Measurements from ENCODE around the gene VIPR1.
"Not testable (repeated sequence)": the region's sequence is repeated elsewhere in the genome, so short reads cannot be mapped to it uniquely, and the experiment has no call there.

Gene VIPR1

GRCh38 chr3:42539871-42540714, 37.6 kb downstream of the VIPR1 start:
- peak in 1 of 2 experiments; percentile 18 for DNase-seq

GRCh38 chr3:42541079-42541478, 38.6 kb downstream of the VIPR1 start:
- no peak for DNase-seq

GRCh38 chr3:42544492-42545283, 42.2 kb downstream of the VIPR1 start:
- peak; percentile 75 to 89 for DNase-seq

DNA sequence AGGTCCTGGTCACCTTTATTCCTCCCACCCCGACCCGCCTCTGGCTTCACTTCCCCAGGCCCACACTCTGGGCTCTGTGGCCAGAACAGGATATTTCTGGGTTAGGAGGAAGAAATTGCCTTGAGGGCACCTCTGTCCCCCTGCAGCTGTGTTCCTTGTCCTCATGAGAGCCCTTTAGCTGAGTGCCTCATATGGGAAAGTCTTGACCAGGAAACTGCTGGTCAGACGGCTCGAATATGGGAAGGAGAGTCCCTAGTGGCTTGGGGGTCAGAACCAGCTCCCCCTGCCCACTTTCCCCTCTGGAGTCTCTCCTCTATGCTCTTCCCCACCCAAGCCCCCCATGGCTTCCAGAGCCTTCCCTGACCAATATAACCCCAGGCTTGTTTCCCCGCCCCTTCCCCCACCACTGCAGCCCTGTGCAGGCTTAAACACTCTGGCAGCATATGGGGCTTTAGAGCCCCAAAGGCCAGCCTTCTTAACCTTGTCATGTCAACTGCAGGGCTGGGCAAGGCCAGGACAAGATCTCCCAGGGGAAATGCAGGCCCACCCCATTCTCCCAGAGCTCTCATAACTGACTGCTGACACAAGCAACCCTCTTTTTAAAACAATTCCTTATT, 42.9 kb downstream of the VIPR1 start:
- DNase-seq, result no peak

- no peak for DNase-seq
These were observed 44.3 kb downstream of the VIPR1 start for GRCh38 chr3:42546691-42547213.

DNA sequence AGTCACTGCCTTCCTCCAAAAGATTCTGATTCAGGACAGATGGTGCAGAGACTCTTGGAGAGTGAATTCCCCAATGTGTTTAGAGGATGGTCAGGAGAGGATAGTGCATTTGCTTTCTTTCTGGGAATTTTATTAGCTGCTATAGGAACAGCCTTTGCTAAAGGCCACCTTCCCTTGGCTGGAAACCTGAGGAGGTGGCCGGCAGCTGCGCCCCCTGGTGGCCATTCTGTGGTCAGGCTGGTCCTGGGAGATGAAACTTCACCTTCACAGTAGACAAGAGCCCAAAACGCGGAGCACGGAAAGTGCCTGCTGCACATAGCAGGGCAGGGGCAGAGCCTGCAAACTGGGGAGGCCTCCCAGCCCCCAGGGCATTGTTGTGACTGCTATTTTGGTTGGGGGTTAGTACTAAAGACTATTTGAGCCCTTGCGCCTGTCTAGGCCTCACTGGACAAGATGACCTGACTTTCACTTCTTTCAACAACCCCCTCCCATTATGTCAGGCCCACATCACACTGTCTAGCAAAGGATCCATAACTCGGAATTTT, 45.0 kb downstream of the VIPR1 start:
- DNase-seq, result peak; percentile 29 to 34

GRCh38 chr3:42549131-42549530, 46.7 kb downstream of the VIPR1 start:
- DNase-seq, result no peak

DNA sequence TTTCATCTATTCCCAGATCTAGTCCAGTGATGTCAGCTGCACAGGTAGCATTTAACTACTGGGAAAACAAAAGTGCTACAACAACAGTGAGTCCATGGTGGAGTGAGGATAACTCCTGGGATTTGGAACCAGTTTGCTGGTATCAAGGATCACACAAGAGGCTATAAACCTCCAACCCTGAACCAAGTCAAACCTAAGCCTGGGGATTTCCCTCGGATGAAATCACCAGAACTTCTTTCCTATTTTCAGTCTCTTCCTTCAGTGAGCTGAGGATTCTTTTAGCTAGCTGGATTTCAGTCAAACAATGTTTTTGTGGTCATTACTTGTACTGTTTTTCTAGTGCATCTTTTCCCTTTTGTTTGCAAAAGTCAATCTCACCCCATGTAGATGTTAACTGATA, 47.8 kb downstream of the VIPR1 start:
- DNase-seq, result no peak

GRCh38 chr3:42552830-42553229, 50.4 kb downstream of the VIPR1 start:
- no peak for DNase-seq

- no peak for DNase-seq
These were observed 53.7 kb downstream of the VIPR1 start for GRCh38 chr3:42556089-42556632.

DNA sequence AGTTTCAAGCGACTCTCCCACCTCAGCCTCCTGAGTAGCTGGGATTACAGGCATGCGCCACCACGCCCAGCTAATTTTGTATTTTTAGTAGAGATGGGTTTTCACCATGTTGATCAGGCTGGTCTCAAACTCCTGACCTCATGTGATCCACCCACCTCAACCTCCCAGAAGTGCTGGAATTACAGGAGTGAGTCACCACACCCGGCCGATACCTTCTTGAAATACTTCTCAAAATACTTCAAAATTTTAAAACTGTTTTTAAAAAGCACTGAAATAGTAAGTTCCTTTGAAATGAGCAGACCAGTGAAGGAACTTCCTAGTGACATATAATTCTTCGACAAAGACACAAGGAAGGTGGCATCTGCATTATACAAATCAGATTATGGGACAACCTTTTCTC, 54.4 kb downstream of the VIPR1 start:
- not testable (repeated sequence) for DNase-seq

DNA sequence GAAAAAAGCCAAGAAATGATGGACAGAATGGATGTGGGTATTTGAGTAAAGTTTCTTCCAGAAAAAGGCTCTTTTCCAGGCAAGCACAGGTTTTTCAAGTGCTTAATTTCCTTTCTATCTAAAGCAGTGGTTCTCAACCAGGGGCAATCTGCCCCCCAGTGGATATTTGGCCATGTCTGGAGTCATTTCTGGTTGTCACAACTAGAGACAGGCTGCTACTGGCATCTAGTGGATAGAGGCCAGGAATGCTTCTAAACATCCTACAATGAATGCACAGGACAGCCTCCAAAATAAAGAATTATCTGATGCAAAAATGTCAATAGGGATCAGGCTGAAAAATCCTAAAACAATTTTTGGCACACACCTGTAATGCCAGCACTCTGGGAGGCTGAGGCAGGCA, 55.4 kb downstream of the VIPR1 start:
- DNase-seq, result peak; percentile 19 to 35

DNA sequence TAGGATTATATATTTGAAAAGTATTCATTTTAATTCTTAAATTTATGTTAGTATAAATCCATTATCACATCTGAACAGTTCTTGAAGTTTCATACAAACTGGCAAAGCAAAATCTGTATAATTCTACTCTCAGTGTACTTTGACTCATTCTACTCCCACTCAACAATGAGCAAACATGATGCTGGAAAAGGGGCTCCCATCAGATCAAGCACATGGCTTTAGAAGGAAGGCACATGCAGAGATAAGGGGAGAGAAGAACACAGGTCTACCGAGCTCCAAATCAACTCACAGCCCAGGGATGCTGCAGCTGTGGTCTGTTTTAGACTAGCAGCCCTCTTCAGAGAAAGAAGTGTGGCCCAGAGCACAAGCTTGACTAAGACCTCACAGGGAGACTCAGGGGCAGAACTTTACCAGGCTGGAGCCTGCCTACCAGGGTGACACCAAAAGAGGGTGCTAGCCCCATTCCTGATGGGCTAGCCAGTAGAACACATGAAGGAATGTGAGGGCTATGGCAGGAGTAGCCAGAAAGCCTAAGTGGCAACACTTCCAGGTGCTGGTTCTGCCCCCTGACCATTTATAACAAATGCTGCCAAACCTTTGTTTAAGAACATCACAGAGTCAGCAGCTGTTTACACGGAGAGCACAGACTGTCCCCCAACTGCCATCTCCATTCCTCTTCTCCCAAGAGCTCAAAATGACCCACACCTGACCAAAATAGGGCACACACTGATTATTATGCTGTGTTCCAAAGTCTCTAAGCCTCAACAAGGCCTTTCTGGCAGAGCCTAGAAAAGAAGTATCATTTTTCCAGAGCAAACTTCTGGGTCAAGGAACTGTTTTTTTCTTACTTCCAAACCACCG, 59.8 kb downstream of the VIPR1 start:
- no peak for DNase-seq

DNA sequence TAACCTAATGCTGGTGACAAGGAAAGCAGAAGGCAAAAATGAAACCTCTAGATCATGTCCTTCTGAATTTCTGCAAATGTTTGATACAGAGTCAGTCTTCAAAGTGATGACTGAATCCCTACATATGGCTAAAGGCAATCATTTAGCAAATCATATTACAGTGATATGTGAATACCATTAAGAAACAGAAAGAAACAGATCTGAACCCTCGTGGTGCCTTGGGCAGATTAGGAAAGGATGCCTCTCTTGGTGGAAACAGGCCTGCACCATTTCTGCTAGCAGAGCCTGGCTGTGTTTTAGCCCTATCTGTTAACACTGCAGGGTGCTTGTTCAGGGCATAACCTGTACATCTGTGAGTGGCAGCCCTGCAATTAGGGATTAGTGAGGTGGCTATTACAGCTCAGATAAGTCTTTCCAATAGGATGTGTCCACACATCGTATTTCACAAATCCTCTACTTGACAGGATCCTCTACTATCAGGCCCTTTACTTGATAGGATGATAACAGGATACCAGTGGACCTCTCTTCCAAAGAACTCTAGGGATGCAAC, 67.2 kb downstream of the VIPR1 start:
- DNase-seq, result no peak

GRCh38 chr3:42572278-42572677, 69.8 kb downstream of the VIPR1 start:
- DNase-seq, result no peak

DNA sequence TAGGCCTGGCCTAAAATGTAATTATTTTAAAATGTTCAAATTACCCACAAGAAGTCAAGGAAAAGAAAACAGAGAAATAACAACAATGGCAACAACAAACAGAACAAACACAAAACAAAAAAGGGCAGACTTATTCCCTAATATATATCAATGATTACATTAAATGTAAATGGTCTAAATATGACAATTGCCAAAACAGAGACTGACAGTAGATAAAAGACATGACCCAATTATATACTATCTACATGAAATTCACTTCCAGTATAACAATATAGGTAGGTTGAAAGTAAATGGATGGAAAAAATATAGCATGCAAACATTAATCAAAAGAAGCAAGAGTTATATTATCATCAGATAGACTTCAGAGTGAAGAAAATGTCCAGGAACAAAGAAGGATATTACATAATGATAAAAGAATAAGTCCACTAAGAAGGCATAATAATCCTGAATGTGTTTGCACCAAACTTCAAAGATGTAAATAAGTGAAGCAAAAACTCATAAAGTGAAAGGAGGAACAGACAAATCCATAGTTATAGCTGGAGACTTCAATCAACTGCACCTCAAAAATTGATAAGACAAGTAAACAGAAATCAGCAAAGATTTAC, 72.8 kb downstream of the VIPR1 start:
- DNase-seq, result no peak

DNA sequence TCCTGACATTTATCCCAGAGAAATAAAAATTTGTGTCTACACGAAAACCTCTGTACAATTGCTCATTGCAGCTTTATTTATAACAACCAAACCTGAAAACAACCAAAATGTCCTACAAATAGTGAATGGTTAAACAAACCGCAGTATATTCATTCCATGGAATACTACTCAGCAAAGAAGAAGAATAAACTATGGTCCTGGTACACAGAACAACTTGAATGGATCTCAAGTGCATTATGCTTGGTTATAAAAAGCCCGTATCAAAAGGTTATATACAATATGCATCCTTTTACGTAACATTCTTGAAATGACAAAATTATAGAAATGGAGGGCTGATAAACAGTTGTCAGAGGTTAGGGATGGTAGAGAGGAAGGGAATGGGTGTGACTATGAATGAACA, 75.6 kb downstream of the VIPR1 start:
- DNase-seq, result no peak

DNA sequence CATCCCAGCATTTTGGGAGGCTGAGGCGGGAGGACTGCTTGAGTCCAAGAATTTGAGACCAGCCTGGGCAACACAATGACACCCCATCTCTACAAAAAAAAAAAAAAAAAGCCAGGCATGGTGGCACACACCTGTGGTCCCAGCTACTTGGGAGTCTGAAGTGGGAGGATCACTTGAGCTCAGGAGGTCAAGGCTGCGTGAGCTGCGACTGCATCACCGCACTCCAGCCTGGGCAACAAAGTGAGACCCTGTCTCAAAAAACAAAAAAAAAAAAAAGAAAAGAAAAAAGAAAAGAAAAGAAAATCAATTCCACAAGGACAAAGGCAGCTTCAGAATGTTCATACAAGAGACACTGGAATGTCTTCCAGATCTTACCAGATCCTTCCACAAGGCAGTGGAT, 76.9 kb downstream of the VIPR1 start:
- not testable (repeated sequence) for DNase-seq

DNA sequence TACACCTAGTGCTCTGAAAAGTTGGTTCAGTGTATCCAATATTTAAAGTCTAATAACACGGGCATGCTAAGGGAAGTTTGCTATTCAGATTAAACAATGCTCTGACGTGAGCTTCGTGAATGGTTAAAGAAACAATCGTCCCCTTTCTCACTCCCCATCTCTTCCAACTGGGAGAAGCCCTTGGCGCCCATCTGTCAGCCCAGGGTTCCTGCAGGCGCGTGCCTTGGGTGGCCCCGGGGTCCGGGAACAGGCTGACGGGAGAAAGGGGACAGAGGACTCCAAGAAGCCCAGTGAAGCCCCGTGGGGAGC, 78.9 kb downstream of the VIPR1 start:
- no peak for DNase-seq

DNA sequence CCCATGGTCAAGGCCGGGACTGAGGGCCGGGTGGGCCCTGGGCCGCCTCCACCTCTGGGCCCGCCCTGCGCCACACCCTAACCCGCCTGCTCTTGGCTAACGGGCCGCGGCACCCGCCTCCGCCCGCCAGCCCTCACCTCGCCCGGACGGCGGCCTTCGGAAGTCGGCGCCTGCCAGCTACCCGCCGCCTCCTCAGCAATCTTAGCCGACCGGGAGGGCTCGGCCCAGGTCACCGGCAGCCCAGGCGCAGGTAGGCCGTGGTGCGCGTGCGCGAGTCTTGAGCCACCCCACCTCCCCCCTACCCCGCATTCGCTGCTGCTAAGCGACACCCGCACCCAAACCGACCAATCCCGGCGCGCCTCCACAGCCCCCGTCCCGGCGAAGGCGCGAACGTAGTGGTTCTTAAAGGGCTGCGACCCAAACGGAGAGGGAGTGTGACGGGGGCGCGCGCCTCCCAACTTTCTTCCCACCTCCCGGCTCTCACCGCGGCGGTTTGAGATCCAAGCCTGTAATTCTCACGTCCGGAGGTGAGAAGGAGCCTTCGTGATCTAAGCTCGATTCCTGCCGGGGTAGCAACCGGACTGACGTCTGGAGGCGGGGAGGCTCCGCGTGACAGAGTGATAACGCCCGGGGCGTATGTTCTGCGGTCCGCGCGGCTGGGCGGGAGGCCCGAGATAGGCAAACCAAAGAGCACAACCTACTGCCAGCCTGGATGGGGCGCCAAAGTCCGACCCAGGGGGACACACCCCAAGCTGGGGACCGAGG, 79.4 kb downstream of the VIPR1 start, which contains the start of gene SEC22C:
SEC22C (minus strand) TSS at position 259 of the 765 bp plus-strand sequence. CDS start 12,921 bp downstream, outside the sequence.
- peak; percentile 72 to 84 for DNase-seq
